K562 (cell line): ENCODE results near the gene NUSAP1. TPM values are rescaled to one million over a fixed set of nuclear protein-coding genes. Genes with fewer than 3 reads are reported as not detected.
"Not testable (repeated sequence)": the region's sequence is repeated elsewhere in the genome, so short reads cannot be mapped to it uniquely, and the experiment has no call there.

Experiments
- ATAC-seq: fragments of 200-7000 bp; cut with Tn5 transposase; 3 replicates; pipeline ENCODE4 v1.9.1; 2020; ENCODE audit warnings: moderate library complexity
- BruUV-seq: library from RNA; stranded (reverse); fragments of 400-500 nt; replicated peaks from 2 replicates; lab custom pipeline; 2021; lab: Mats Ljungman, UMichigan
- CTCF ChIA-PET: fragments of 300-600 bp; formaldehyde crosslinking; extraction: SDS; loops from one replicate; lab custom pipeline; 2021; ENCODE audit warnings: low intra/inter-chr PET ratio; lab: Yijun Ruan, JAX
- POLR2A ChIA-PET: fragments of 300-600, 350-650 bp; sonication (Branson Sonifier 250); formaldehyde crosslinking; extraction: SDS; loops from one replicate; lab custom pipeline; 2021; ENCODE audit warnings: antibody characterized with exemption, inconsistent platforms; lab: Yijun Ruan, JAX
- DNase-seq, 4 experiments: peaks; one replicate each; pipeline versions ENCODE4 v3.0.0 to v3.0.0-alpha.2; 2011 to 2018; ENCODE audit warnings: low spot score in 3 of 4, mixed read lengths in 3 of 4; ENCODE audit errors: extremely low read depth in 1 of 4
- FAIRE-seq: peaks from 2 replicates; lab custom pipeline; 2011; peaks lifted over from hg19 to GRCh38; lab: Jason Lieb, UNC
- H2AFZ ChIP-seq: 2 replicates; pipeline ENCODE4 v1.6.0; 2011; ENCODE audit warnings: low read depth, low read length, control low read depth, inconsistent platforms
- H3K27ac ChIP-seq: fragments of 200-600 bp; 3 replicates; pipeline ENCODE4 v1.8.0; 2011; ENCODE audit warnings: low read depth, mild to moderate bottlenecking, control low read depth, inconsistent platforms, low read length, moderate library complexity, mixed read lengths; ENCODE audit errors: extremely low read depth
- H3K27me3 ChIP-seq, 2 experiments: fragments of 300-600 bp in 1 of 2; 2 replicates in 1 of 2; 3 replicates in 1 of 2; pipeline versions ENCODE4 v1.6.0 to v1.8.0; 2011; ENCODE audit warnings: inconsistent platforms in 2 of 2, low read length in 2 of 2, mild to moderate bottlenecking in 1 of 2, mixed read lengths in 1 of 2, moderate library complexity in 1 of 2; ENCODE audit not compliant: control insufficient read depth in 2 of 2, insufficient read depth in 2 of 2
- H3K36me3 ChIP-seq: fragments of 300-600 bp; 3 replicates; pipeline ENCODE4 v1.8.0; 2011; ENCODE audit warnings: mild to moderate bottlenecking, low read length, inconsistent platforms; ENCODE audit not compliant: control insufficient read depth, insufficient read depth
- H3K4me1 ChIP-seq, 2 experiments: fragments of 200-600 bp in 1 of 2; replicated peaks in 1 of 2; 2 replicates in 1 of 2; 3 replicates in 1 of 2; pipeline versions ENCODE4 v1.5.1 to v1.8.0; 2011; ENCODE audit warnings: inconsistent platforms in 2 of 2, low read length in 2 of 2, mild to moderate bottlenecking in 1 of 2, mixed read lengths in 1 of 2, moderate library complexity in 1 of 2; ENCODE audit not compliant: control insufficient read depth in 2 of 2, insufficient read depth in 2 of 2
- H3K4me2 ChIP-seq: 2 replicates; pipeline ENCODE4 v1.6.1; 2011; ENCODE audit warnings: low read length, control low read depth, inconsistent platforms, mixed read lengths; ENCODE audit not compliant: insufficient read depth
- H3K4me3 ChIP-seq: fragments of 200-600 bp; sonication (generic), shearing (Covaris generic); 2 replicates; pipeline ENCODE4 v1.5.1; 2016; ENCODE audit warnings: control low read depth, inconsistent platforms
- H3K79me2 ChIP-seq: fragments of 200-600 bp; 3 replicates; pipeline ENCODE4 v1.8.0; 2011; ENCODE audit warnings: low read length, inconsistent platforms; ENCODE audit not compliant: control insufficient read depth, insufficient read depth
- H3K9ac ChIP-seq, 2 experiments: 2 replicates each; pipeline versions ENCODE4 v1.6.0 to v1.6.1; 2011; ENCODE audit warnings: low read depth in 2 of 2, low read length in 2 of 2, control low read depth in 1 of 2, inconsistent platforms in 1 of 2, mild to moderate bottlenecking in 1 of 2, mixed read lengths in 1 of 2; ENCODE audit not compliant: insufficient read depth in 1 of 2
- H3K9me1 ChIP-seq: one replicate; pipeline ENCODE4 v1.6.0; 2011; ENCODE audit warnings: inconsistent platforms, mild to moderate bottlenecking, low read length, moderate library complexity; ENCODE audit not compliant: control insufficient read depth, insufficient read depth
- H3K9me3 ChIP-seq: replicated peaks from 2 replicates; pipeline ENCODE4 v1.5.1; 2011; ENCODE audit warnings: low read depth, low read length, inconsistent platforms; ENCODE audit not compliant: control insufficient read depth, insufficient read depth
- H4K20me1 ChIP-seq: replicated peaks from 2 replicates; pipeline ENCODE4 v1.6.1; 2011; ENCODE audit warnings: low read length, inconsistent platforms, mixed read lengths; ENCODE audit not compliant: control insufficient read depth, insufficient read depth
- BRD4 ChIP-seq: fragments of 200-600 bp; sonication (generic); IDR thresholded peaks from 2 replicates; pipeline ENCODE4 v1.6.1; 2017; ENCODE audit warnings: inconsistent platforms
- HNRNPH1 ChIP-seq: fragments of 200-400 bp; formaldehyde crosslinking; optimal IDR thresholded peaks from 2 replicates; pipeline ENCODE3; 2017; ENCODE audit warnings: low read depth, mild to moderate bottlenecking, low read length, moderate library complexity
- KLF13 ChIP-seq: fragments of 450-650 bp; IDR thresholded peaks from 2 replicates; pipeline ENCODE4 v1.6.1; 2016; ENCODE audit warnings: missing genetic modification characterization, low read depth, mild to moderate bottlenecking, missing compliant biosample characterization, moderate library complexity, borderline replicate concordance
- MEF2A ChIP-seq: IDR thresholded peaks from 2 replicates; pipeline ENCODE4 v1.6.1; 2011; ENCODE audit warnings: low read depth, mild to moderate bottlenecking, low read length, moderate library complexity; ENCODE audit not compliant: control insufficient read depth
- POLR3A ChIP-seq: IDR thresholded peaks from 2 replicates; pipeline ENCODE4 v1.6.1; 2011; ENCODE audit warnings: borderline replicate concordance, mild to moderate bottlenecking, moderate library complexity; ENCODE audit not compliant: insufficient read length, insufficient read depth; ENCODE audit errors: extremely low read depth
- SRSF3 ChIP-seq: fragments of 200-400 bp; formaldehyde crosslinking; IDR thresholded peaks from 2 replicates; pipeline ENCODE4 v1.6.1; 2016; ENCODE audit warnings: mild to moderate bottlenecking, low read length, moderate library complexity; ENCODE audit not compliant: insufficient read depth
- YBX1 ChIP-seq: fragments of 450-650 bp; IDR thresholded peaks from 2 replicates; pipeline ENCODE4 v1.7.1; 2016; ENCODE audit warnings: mild to moderate bottlenecking
- ZNF121 ChIP-seq: sonication (generic); formaldehyde crosslinking; conservative IDR thresholded peaks from 2 replicates; pipeline ENCODE4 v1.8.0; 2022; ENCODE audit warnings: missing genetic modification reagents
- WGBS: fragments of 100-300 bp; shearing (Covaris generic); methylation state at CpG from one replicate; pipeline ENCODE4 v1.1.6; 2016; ENCODE audit warnings: low coverage, mixed read lengths; ENCODE audit not compliant: insufficient coverage; ENCODE audit errors: missing lambda C conversion rate; 5-methylcytosine and 5-hydroxymethylcytosine counted together
- in situ Hi-C: fragments of 300-500 bp; cut with MboI; formaldehyde crosslinking; loops from 4 replicates; pipeline ENCODE4 v1.15.0; 2018; ENCODE audit warnings: inconsistent platforms, mixed read lengths
- intact Hi-C: fragments of 100-400 bp; cut with micrococcal nuclease; formaldehyde crosslinking; loops from 2 replicates; pipeline ENCODE4 v1.14.2; 2022
- polyA plus RNA-seq, 8 experiments: library from polyadenylated mRNA; depleted of rRNA in 4 of 8; stranded (reverse) in 5 of 8; unstranded in 3 of 8; fragments of >200 nt; fragmentation: Nextera tagmentation in 2 of 8; fragmentation: Illumina TruSeq in 1 of 8; extraction: Ambion mirVana in 2 of 8; extraction: Trizol in 1 of 8; gene quantifications; 2 replicates each; pipeline versions ENCODE4 v1.2.1 to v1.2.3, GENCODE V29; 2011 to 2014; ENCODE audit warnings: inconsistent platforms in 1 of 8, missing spikeins in 1 of 8
- total RNA-seq, 7 experiments: library from RNA; depleted of rRNA in 6 of 7; stranded (reverse); fragments of >200 nt in 6 of 7; fragmentation: Illumina TruSeq in 2 of 7; extraction: Trizol in 2 of 7; gene quantifications; 2 replicates each; pipeline versions ENCODE4 v1.2.1 to v1.2.3, GENCODE V29; 2011 to 2021; ENCODE audit warnings: low replicate concordance in 1 of 7

Gene NUSAP1
- total and polyA plus RNA-seq, 9 of the 15 experiments (the other 6 are each of a cell fraction or from before 2014, with no cell fraction given): 119 to 266 (median 227) TPM

DNA sequence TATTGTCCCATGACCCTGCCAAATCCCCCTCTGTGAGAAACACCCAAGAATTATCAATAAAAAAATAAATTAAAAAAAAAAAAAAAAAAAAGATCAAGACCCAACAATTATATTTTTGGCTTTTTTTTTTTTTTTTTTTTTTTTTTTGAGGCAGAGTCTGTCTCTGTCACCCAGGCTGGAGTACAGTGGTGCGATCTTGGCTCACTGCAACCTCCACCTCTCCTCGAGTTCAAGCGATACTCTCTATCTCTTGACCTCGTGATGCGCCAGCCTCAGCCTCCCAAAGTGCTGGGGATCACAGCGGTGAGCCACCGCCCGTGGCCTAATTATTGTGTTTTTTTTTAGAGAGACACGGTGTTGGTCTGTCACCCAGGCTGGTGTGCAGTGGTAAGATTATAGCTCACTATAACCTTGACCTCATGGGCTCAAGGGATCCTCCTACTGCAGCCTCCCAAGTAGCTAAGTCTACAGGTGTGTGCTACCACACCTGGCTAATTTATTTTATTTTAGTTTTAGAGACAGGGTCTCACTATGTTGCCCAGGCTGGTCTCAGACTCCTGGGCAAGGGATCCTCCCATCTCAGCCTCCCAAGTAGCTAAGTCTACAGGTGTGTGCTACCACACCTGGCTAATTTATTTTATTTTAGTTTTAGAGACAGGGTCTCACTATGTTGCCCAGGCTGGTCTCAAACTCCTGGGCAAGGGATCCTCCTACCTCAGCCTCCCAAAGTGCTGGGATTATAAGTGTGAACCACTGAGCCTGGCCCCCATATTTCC is 51.5 kb downstream of the NUSAP1 start:
- WGBS: 63% methylated on average over 9 of the region's 9 CpGs
- DNase-seq, H3K4me2 ChIP-seq, intact Hi-C loops, H3K4me1 ChIP-seq, in situ Hi-C loops, H3K9me3 ChIP-seq, H4K20me1 ChIP-seq, FAIRE-seq, H3K79me2 ChIP-seq, H3K9me1 ChIP-seq, H3K4me3 ChIP-seq, H3K27ac ChIP-seq, H2AFZ ChIP-seq, H3K27me3 ChIP-seq, H3K9ac ChIP-seq, CTCF ChIA-PET, BruUV-seq, POLR2A ChIA-PET: not testable (repeated sequence)
- H3K36me3 ChIP-seq: peaks cover 38% of the 10 kb centered on the region
- TF ChIP-seq ZNF121 (CRISPR knock-in tag): peak; percentile 71
- ATAC-seq: peak; percentile 54

DNA sequence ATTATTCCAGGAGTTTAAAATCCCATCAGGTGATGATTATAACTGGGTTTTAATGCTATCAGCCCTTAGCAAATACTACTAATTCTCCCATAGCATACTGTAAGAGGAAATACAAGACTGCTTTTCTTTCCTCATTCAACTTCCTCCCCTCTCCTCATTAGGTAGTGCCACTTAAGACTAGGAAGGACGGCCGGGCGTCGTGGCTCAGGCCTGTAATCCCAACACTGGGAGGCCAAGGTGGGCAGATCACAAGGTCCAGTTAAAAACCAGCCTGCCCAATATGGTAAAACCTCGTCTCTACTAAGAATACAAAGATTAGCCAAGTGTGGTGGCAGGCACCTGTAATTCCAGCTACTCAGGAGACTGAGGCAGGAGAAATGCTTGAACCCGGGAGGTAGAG is 55.0 kb downstream of the NUSAP1 start:
- intact Hi-C loops: no loop called here
- no peak overlapping the region for H3K4me2 ChIP-seq
- H3K36me3 ChIP-seq: peaks cover 21% of the 10 kb centered on the region; the same call in 1 of the 3 replicates
- H2AFZ ChIP-seq: no peak overlapping the region
- CTCF ChIA-PET: no interaction called here
- TF ChIP-seq SRSF3 (no peak), BRD4 (no peak), POLR3A (no peak), HNRNPH1 (no peak), YBX1 (no peak), KLF13 (tag) (no peak), MEF2A (no peak)
- no peak overlapping the region for H3K4me3 ChIP-seq
- H3K4me1 ChIP-seq: no peaks in the 10 kb centered on the region; a peak in 1 of 5 replicates
- H3K9me3 ChIP-seq: no peaks in the 10 kb centered on the region
- no peak for ATAC-seq
- in situ Hi-C loops: no loop called here
- H3K27me3 ChIP-seq: no peaks in the 10 kb centered on the region
- POLR2A ChIA-PET: no interaction called here
- H4K20me1 ChIP-seq: no peaks in the 10 kb centered on the region
- H3K27ac ChIP-seq: no peak overlapping the region
- no peaks in the 10 kb centered on the region for H3K9me1 ChIP-seq
- WGBS: 83% methylated on average over 6 of the region's 6 CpGs
- no peaks in the 10 kb centered on the region for H3K79me2 ChIP-seq
- no peak for DNase-seq
- BruUV-seq: no TSS peak
- H3K9ac ChIP-seq: no peak overlapping the region
- FAIRE-seq: no peak
